Naive thymus-derived CD4-positive, alpha-beta T cell (primary cell): ENCODE data around the gene ISLR2. TPM values are rescaled to one million over a fixed set of nuclear protein-coding genes. Genes with fewer than 3 reads are reported as not detected.
"Not testable (repeated sequence)": the region's sequence is repeated elsewhere in the genome, so short reads cannot be mapped to it uniquely, and the experiment has no call there.

Experiments
- ATAC-seq: fragments of 150-1000 bp; cut with Tn5 transposase; 2 replicates; pipeline ENCODE4 v1.10.0; 2021; ENCODE audit warnings: mild to moderate bottlenecking, moderate library complexity
- CTCF ChIA-PET: fragments of 350-600 bp; sonication (Branson Sonifier 250); formaldehyde crosslinking; loops from one replicate; lab custom pipeline; 2021; ENCODE audit warnings: antibody characterized with exemption; lab: Charles Lee
- POLR2A ChIA-PET: fragments of 350-600 bp; sonication (Branson Sonifier 250); formaldehyde crosslinking; loops from one replicate; lab custom pipeline; 2021; ENCODE audit warnings: antibody characterized with exemption, inconsistent platforms; lab: Charles Lee
- DNase-seq, 9 donors: peaks; one replicate each; pipeline versions ENCODE4 v3.0.0 to v3.0.0-alpha.2; 2020 to 2022; ENCODE audit warnings: mixed read lengths in 1 of 9
- H3K27ac ChIP-seq: one replicate; pipeline ENCODE4 v1.7.0; 2013; ENCODE audit warnings: mild to moderate bottlenecking, low read depth, low read length, moderate library complexity
- H3K27me3 ChIP-seq, 2 donors: one replicate each; pipeline ENCODE4 v1.7.0; 2013; ENCODE audit warnings: low read length in 2 of 2, mild to moderate bottlenecking in 2 of 2, moderate library complexity in 2 of 2; ENCODE audit not compliant: control insufficient read depth in 2 of 2, insufficient read depth in 2 of 2
- H3K36me3 ChIP-seq, 3 experiments: 1 replicate in 2 of 3; 2 replicates in 1 of 3; pipeline ENCODE4 v1.7.0; 2013; ENCODE audit warnings: low read length in 3 of 3, mild to moderate bottlenecking in 3 of 3, moderate library complexity in 1 of 3; ENCODE audit not compliant: insufficient read depth in 3 of 3, control insufficient read depth in 2 of 3
- H3K4me1 ChIP-seq, 2 donors: one replicate each; pipeline ENCODE4 v1.7.0; 2013; ENCODE audit warnings: low read length in 2 of 2, mild to moderate bottlenecking in 2 of 2, moderate library complexity in 1 of 2; ENCODE audit not compliant: control insufficient read depth in 2 of 2, insufficient read depth in 2 of 2
- H3K4me3 ChIP-seq: 2 replicates; pipeline ENCODE4 v1.7.0; 2013; ENCODE audit warnings: mild to moderate bottlenecking, low read length
- H3K9me3 ChIP-seq, 3 experiments: 1 replicate in 2 of 3; 2 replicates in 1 of 3; pipeline ENCODE4 v1.7.0; 2013; ENCODE audit warnings: low read length in 3 of 3; ENCODE audit not compliant: control insufficient read depth in 2 of 3
- H3K27ac Mint-ChIP-seq, 9 donors: one replicate each; pipeline ENCODE4 v1.8.0; 2020 to 2022; ENCODE audit warnings: mixed read lengths in 9 of 9, mild to moderate bottlenecking in 8 of 9, moderate library complexity in 5 of 9, inconsistent platforms in 2 of 9
- H3K27me3 Mint-ChIP-seq, 5 donors: one replicate each; pipeline ENCODE4 v1.8.0; 2021 to 2022; ENCODE audit warnings: mixed read lengths in 5 of 5, mild to moderate bottlenecking in 1 of 5
- H3K36me3 Mint-ChIP-seq, 5 donors: one replicate each; pipeline ENCODE4 v1.8.0; 2020 to 2022; ENCODE audit warnings: mixed read lengths in 5 of 5, mild to moderate bottlenecking in 3 of 5, inconsistent platforms in 1 of 5
- H3K4me1 Mint-ChIP-seq, 7 donors: one replicate each; pipeline ENCODE4 v1.8.0; 2020 to 2022; ENCODE audit warnings: mixed read lengths in 7 of 7, mild to moderate bottlenecking in 3 of 7, inconsistent platforms in 1 of 7
- H3K4me3 Mint-ChIP-seq, 10 donors: one replicate each; pipeline ENCODE4 v1.8.0; 2020 to 2022; ENCODE audit warnings: mild to moderate bottlenecking in 10 of 10, mixed read lengths in 10 of 10, moderate library complexity in 6 of 10, inconsistent platforms in 2 of 10
- H3K9me3 Mint-ChIP-seq, 11 donors: one replicate each; pipeline ENCODE4 v1.8.0; 2020 to 2022; ENCODE audit warnings: mixed read lengths in 11 of 11, mild to moderate bottlenecking in 4 of 11, inconsistent platforms in 1 of 11, moderate library complexity in 1 of 11
- intact Hi-C, 2 donors: fragments of 100-400 bp; cut with micrococcal nuclease; formaldehyde crosslinking; loops; one replicate each; pipeline ENCODE4 v1.15.1; 2023
- polyA plus RNA-seq, 2 donors: library from polyadenylated mRNA; unstranded; fragments of 300-500 nt; fragmentation: Illumina TruSeq; gene quantifications; one replicate each; pipeline ENCODE4 v1.2.3, GENCODE V29; 2021
- total RNA-seq, 6 experiments: library from RNA in 5 of 6; stranded (reverse) in 5 of 6; gene quantifications; 1 replicate in 5 of 6; 2 replicates in 1 of 6; pipeline ENCODE4 v1.2.3 and lab custom pipeline; 2021 to 2026

ISLR2 gene, protein sequence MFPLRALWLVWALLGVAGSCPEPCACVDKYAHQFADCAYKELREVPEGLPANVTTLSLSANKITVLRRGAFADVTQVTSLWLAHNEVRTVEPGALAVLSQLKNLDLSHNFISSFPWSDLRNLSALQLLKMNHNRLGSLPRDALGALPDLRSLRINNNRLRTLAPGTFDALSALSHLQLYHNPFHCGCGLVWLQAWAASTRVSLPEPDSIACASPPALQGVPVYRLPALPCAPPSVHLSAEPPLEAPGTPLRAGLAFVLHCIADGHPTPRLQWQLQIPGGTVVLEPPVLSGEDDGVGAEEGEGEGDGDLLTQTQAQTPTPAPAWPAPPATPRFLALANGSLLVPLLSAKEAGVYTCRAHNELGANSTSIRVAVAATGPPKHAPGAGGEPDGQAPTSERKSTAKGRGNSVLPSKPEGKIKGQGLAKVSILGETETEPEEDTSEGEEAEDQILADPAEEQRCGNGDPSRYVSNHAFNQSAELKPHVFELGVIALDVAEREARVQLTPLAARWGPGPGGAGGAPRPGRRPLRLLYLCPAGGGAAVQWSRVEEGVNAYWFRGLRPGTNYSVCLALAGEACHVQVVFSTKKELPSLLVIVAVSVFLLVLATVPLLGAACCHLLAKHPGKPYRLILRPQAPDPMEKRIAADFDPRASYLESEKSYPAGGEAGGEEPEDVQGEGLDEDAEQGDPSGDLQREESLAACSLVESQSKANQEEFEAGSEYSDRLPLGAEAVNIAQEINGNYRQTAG
- total RNA-seq: not detected
- polyA plus RNA-seq: not detected
- total RNA-seq (lab: John Stamatoyannopoulos, UW): not detected

DNA sequence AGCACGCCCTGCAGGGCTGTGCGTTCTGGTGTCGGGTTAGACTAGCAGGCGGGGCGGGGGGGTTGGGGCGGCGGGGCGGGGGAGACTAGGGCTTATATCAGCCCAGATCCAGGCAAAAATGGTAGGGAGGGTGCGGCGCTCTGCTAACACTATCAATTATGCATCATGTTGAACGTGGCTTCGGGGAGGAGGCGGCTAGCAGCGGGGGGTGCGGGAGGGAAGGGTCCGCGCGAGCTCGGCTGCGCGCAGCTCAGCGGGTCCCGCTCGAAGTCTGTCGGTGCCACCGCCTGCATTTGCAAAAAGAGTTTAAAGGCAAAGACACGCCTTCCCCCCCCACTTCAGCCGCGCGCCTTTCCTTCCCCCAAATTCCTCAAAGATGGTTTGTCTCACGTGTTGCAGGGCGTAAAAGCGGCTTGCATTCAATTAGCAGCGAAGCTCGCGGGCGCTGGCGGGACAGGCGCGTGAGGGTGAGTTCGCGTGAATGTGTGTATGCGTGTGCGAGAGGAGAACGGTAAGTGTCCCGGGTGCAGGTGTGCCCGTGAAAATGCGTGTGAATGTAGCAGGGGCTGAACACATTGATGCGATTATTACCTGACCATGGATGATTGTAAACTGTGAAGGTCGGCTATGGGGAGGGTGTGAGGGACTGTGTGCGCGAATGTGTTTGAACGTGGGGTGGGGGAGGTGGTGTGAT is at the start of gene ISLR2:
TSS of gene ISLR2 (plus strand) at position 432 of the 694 bp plus-strand sequence. CDS start 2,169 bp downstream, outside the sequence.
- intact Hi-C loops: no loop called here
- DNase-seq: no peak
- H3K4me3 ChIP-seq: no peak within 1 kb of the TSS
- peaks cover 4 to 16% of the 10 kb centered on the region in 2 donors for H3K4me1 ChIP-seq
- Mint-ChIP-seq H3K4me3 (peak within 1 kb of the TSS in 7 of 10 donors; percentile 29 to 72 (median 40)), H3K27ac (peak within 1 kb of the TSS in 2 of 9 donors; percentile 51 to 80), H3K27me3 (peaks cover 60 to 90% (median 67%) of the 10 kb centered on the region in 5 donors), H3K36me3 (peaks cover 0 to 8% (median 0%) of the 10 kb centered on the region in 5 donors), H3K9me3 (peaks cover 0 to 2% (median 0%) of the 10 kb centered on the region in 11 donors), H3K4me1 (peaks cover 17 to 40% (median 29%) of the 10 kb centered on the region in 7 donors)
- ATAC-seq: no peak
- H3K27ac ChIP-seq: no peak within 1 kb of the TSS
- H3K9me3 ChIP-seq: no peaks in the 10 kb centered on the region
- no peaks in the 10 kb centered on the region for H3K36me3 ChIP-seq
- ChIA-PET CTCF (interaction anchor here (3.0 kb wide), 1 partner anchor 192 kb away, joined by 21 read pairs; no protein-coding TSS in a partner anchor), POLR2A (no interaction called here)
- H3K27me3 ChIP-seq: peaks cover 0 to 20% of the 10 kb centered on the region in 2 donors

DNA sequence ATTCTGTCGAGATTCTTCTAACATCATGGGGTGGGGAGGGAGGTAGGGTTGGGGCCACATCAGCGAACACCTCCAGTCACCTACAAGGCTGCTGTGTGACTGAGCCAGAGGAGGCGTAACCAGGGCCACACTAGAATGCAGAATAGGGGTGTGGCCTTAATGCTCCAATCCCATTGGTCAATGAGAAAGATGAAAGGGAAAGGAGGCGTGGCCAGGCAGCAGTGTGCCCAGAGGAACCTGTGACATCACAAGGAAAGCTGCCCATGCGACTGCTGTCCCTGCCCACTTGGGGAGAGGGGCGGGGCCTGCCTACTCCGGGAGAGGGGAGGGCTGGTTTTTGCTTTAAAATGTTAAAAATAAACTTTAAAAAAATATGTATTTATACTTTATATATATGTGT is 47.9 kb upstream of the ISLR2 start, which contains the start of gene GOLGA6A:
TSS of gene GOLGA6A (minus strand) at position 101 of the 400 bp plus-strand sequence. CDS start at position 60, 41 bp downstream.
- intact Hi-C loops, H3K9me3 Mint-ChIP-seq, ATAC-seq, H3K27me3 ChIP-seq, H3K4me3 Mint-ChIP-seq, DNase-seq, H3K36me3 ChIP-seq, H3K27ac ChIP-seq, H3K27ac Mint-ChIP-seq, H3K27me3 Mint-ChIP-seq, H3K36me3 Mint-ChIP-seq, H3K4me3 ChIP-seq, CTCF ChIA-PET, POLR2A ChIA-PET, H3K4me1 Mint-ChIP-seq, H3K9me3 ChIP-seq, H3K4me1 ChIP-seq: not testable (repeated sequence)

DNA sequence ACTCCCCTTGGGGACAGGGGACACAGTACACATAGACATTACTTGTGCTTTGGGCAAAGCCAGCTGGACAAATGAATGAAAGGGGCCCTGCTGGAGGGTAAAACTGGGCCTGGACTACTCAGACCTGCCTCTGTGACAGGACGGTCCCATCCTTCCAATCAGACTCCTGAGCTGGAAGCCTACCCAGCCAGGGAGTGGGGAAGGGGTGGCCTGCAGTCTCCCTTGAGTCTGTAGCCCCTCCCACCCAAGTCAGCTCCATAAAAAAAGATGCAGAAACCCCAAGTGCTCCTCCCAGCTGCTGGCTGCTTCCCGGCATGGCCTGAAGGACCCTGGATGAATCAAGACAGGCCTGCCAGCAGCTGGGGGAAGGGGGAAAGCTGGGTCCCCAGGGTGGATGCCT is 35.8 kb upstream of the ISLR2 start:
- H3K27ac Mint-ChIP-seq, ATAC-seq, H3K27me3 Mint-ChIP-seq, H3K4me3 Mint-ChIP-seq, H3K4me1 Mint-ChIP-seq, CTCF ChIA-PET, H3K27me3 ChIP-seq, H3K36me3 Mint-ChIP-seq, H3K9me3 Mint-ChIP-seq, H3K9me3 ChIP-seq, H3K36me3 ChIP-seq, POLR2A ChIA-PET, DNase-seq, H3K4me1 ChIP-seq, H3K4me3 ChIP-seq, intact Hi-C loops, H3K27ac ChIP-seq: not testable (repeated sequence)

DNA sequence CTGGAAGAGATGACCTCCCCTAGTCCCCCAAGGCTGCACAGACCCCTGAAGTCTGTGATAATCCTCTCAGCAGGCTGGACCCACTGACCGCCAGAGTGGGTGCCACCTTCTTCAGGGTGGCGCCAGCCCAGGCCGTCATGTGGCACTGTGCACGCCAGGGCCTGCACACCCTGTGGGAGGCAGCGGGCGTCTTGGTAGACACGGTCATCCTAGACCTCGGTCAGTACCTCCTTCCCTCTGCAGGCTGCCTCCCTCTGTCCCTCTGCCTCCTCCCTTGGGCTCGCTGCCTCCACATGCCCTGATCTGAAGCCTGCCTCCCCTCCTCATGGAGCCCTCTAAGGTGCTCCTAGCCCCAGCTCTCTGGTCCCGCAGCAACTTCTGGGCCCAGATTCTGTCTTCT is 34.8 kb upstream of the ISLR2 start:
- H3K9me3 Mint-ChIP-seq, H3K27ac ChIP-seq, H3K27me3 Mint-ChIP-seq, H3K4me1 Mint-ChIP-seq, H3K36me3 Mint-ChIP-seq, H3K4me3 Mint-ChIP-seq, H3K27ac Mint-ChIP-seq, CTCF ChIA-PET, DNase-seq, ATAC-seq, intact Hi-C loops, H3K27me3 ChIP-seq, POLR2A ChIA-PET, H3K9me3 ChIP-seq, H3K4me3 ChIP-seq, H3K36me3 ChIP-seq, H3K4me1 ChIP-seq: not testable (repeated sequence)

DNA sequence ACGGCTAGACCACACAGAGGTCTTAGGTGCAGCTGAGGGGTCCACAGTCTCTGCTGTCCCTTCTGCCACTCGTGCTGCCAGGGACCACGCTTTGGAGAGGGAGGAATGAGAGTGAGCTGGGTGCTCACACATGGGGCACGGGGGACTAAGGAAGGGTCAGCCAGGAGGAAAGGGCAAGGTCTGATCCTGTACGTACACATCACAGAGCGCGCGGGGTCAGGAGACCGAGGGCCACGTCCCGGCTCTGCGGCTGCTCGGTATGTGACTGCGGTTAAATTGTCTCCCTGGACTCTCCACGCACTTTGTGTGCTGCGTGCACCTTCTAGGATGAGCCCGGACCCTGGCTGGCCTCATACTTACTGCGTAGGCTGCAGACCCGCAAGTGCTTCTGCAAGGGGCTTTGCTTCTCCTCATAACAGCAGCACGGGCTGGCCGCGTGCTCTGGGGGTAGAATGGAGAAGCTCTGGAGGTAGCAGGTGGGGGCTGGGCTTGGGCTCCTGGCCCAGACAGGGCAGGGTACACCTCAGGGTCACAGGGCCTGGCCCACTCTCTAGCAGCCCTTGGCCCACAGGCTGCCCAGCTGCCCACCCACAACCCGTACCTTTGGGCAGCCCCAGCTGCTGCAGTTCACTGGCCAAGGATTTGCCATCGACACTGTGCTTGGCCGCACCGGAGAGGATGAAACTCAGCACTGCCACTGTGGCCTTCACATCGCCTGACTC is 33.5 kb upstream of the ISLR2 start:
- H3K9me3 ChIP-seq, H3K27me3 Mint-ChIP-seq, H3K4me1 Mint-ChIP-seq, H3K36me3 ChIP-seq, H3K27ac Mint-ChIP-seq, CTCF ChIA-PET, intact Hi-C loops, POLR2A ChIA-PET, H3K4me1 ChIP-seq, H3K4me3 Mint-ChIP-seq, ATAC-seq, H3K27me3 ChIP-seq, DNase-seq, H3K36me3 Mint-ChIP-seq, H3K9me3 Mint-ChIP-seq, H3K4me3 ChIP-seq, H3K27ac ChIP-seq: not testable (repeated sequence)
